GM18861 (cell line): Measurements from ENCODE around the gene TMBIM6.
"Not testable (repeated sequence)": the region's sequence is repeated elsewhere in the genome, so short reads cannot be mapped to it uniquely, and the experiment has no call there.

Experiments used
- ATAC-seq: cut with Tn5 transposase; IDR thresholded peaks from one replicate; pipeline ENCODE4 v1.9.1; 2021; ENCODE audit not compliant: unreplicated experiment

Gene TMBIM6

GRCh38 chr12:49740930-49741881, at the start of gene TMBIM6:
Gene TMBIM6, plus strand, starts transcription at chr12:49741557. Its CDS starts 10,937 bp downstream, at chr12:49752494.
- ATAC-seq = peak; percentile 92

DNA sequence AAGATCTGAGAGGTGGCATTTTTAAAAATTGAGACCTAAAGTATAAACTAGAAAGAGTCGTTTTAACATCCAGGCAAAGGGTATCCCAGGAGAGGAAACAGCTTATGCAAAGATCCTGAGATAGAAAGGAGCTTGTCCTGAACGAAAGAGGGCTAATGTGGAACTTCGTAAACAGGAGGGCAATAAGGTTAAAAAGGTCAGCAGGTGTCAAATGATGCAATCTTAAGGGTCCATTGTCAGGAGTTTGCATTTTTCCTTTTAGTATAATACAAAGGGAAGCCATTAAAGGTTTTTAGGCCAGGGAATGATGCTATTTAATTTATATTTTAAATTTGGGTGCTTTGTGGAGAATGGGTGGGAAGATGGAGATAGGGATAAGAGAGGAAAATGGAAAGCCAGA, 48.5 kb upstream of the TMBIM6 start:
- no peak for ATAC-seq

GRCh38 chr12:49693931-49694444, 47.4 kb upstream of the TMBIM6 start:
- no peak for ATAC-seq

DNA sequence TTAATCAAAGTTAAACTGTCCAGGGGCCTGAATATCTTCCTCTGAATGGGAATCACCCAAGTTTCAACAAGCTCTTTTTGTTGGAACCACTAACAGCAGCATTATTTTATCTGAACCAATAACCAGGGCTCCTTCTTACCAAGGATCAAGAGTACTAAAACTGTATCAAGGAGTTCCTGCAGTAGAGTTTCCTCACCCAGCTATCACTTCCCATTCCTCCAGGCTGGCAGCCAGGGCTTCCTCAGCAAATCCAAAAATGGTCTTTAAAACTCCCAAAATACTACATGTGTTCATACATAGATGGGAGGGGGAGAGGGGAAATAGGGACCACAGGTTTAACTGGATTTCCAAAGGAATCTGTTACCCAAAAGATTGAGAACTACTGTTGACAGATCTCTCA, 44.6 kb upstream of the TMBIM6 start:
- ATAC-seq = no peak

GRCh38 chr12:49697808-49698207, 43.5 kb upstream of the TMBIM6 start:
- ATAC-seq = no peak

GRCh38 chr12:49698619-49699545, 42.5 kb upstream of the TMBIM6 start:
- peak; percentile 65 for ATAC-seq

DNA sequence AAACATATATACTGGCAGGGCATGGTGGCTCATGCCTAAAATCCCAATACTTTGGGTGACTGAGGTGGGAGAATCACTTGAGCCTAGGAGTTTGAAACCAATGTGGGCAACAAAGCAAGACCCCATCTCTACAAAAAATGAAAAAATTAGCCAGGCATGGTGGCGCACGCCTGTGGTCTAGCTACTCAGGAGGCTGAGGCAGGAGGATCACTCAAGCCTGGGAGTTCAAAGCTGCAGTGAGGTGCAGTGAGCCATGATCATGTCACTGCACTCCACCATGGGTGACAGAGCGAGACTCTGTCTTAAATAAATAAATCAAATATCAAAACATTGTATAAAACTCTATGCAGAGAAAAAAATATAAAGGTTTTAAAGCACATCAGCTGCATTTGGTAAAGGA, 39.3 kb upstream of the TMBIM6 start:
- ATAC-seq = no peak

DNA sequence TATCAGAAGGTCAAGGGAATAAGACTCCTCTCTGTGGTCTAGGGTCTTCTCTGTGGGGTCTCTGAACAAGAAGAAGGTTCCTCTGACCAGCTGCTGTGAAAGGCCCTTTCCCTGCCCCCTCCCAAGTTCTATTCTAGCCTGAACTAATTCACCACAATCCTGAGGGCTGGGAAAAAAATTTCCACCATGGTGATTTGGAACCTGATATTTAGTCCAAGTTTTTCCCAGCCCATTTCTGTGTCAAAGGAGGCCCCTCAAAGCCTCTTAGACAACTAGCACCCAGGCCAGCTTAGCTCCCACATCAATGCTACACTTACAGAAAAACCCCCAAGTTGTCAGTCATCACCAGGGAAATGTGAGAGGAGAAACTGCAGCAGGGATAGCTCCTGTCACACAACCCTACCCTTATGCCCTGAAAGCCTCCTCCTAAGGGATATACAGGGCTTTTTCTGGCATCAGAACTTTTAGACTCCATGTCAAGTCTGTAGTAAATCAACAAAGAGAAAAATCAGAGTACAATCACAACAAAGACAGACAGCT, 38.6 kb upstream of the TMBIM6 start:
- ATAC-seq = no peak

- ATAC-seq = no peak
Measured at GRCh38 chr12:49703647-49704137, 37.7 kb upstream of the TMBIM6 start.

DNA sequence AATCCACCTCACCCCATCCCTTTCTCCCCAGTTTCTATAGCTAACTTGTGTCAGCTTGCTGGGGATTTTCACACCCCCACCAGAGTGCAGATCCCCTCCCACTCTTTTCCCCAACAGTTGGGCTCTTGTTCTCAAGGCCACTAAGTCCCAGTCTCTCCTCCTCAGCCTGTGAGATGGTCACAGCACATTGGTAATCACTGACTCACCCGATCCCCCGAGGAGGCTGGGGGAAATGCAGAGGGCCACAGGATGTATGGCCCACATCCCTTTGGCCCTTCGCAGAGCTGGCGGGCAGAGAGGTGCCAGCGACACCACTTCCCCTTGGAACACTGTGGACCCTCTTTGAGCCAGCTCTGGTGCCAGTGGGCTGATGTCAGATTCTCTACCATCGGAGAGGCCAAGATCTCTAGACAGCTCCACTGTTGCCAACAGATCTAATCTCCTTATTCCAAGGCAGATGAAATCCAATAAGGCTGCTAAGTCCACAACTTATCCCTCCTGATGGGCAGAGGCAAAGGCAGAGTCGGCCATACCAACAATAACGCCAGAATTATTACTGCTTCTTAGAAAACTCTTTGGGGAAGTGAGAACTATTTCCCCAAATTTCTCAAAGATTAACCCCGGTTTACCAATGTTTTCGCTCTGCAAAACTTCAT, 35.8 kb upstream of the TMBIM6 start:
- ATAC-seq = no peak

GRCh38 chr12:49706351-49707127, 34.8 kb upstream of the TMBIM6 start:
- no peak for ATAC-seq

DNA sequence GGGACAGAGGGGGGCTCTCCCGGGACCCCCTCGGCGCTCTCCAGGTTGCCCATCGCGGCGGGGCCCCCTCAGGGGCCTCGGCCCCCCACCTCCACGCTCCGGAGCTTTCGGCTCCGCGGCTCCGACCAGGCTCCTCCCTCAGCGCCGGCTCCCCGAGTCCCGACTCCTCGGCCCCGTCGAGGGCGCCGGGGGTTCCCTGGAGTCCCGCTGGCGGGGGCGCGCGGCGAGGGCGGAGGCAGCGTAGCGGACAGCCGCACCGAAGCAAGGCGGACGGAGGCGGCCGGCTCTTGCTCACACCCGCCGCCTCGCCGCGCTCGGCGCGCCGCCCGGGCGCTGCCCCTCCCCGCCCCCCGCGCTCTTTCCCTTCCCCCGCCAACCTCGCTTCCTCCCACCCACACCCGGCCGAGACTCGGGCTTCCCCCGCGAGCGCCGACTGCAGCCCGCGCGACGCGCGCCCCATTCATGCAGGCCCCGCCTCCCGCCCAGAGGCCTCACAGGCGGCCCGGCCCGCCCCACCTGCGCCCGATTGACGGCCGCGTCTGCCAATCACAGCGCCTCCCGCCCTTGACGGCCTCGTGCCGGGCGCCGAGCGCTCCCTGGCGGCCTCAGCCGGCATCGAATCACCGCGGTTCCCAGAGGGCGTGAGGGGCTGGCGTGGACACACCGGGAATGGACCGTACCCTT, 34.1 kb upstream of the TMBIM6 start, which contains the start of gene FMNL3:
FMNL3 (minus strand) TSS at position 278 of the 684 bp plus-strand sequence; CDS start at position 53, 225 bp downstream.
- ATAC-seq = peak; percentile 65

GRCh38 chr12:49707812-49708147, 33.6 kb upstream of the TMBIM6 start:
- no peak for ATAC-seq

GRCh38 chr12:49708851-49709250, 32.5 kb upstream of the TMBIM6 start:
- ATAC-seq = no peak

DNA sequence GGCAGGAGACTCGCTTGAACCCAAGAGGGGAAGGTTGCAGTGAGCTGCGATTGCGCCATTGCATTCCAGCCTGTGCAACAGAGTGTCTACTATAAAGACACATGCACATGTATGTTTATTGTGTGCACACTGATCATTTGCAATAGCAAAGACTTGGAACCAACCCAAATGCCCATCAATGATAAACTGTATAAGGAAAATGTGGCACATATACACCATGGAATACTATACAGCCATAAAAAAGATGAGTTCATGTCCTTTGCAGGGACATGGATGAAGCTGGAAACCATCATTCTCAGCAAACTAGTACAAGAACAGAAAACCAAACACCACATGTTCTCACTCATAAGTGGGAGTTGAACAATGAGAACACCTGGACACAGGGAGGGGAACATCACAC, 27.4 kb upstream of the TMBIM6 start:
- ATAC-seq = not testable (repeated sequence)

GRCh38 chr12:49716553-49716952, 24.8 kb upstream of the TMBIM6 start:
- peak; percentile 62 for ATAC-seq

GRCh38 chr12:49717800-49718199, 23.6 kb upstream of the TMBIM6 start:
- not testable (repeated sequence) for ATAC-seq

- ATAC-seq = no peak
Measured at GRCh38 chr12:49720214-49720613, 21.1 kb upstream of the TMBIM6 start.

DNA sequence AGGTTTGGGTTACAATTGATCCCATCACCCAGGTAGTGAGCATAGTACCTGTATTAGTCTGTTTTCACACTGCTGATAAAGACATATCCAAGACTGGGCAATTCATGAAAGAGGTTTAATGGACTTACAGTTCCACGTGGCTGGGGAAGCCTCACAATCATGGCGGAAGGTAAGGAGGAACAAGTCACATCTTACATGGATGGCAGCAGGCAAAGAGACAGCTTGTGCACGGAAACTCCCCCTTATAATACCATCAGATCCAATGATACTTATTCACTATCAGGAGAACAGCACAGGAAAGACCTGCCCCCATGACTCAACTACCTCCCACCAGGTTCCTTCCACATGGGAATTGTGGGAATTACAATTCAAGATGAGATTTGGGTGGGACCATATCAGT, 20.0 kb upstream of the TMBIM6 start:
- ATAC-seq = not testable (repeated sequence)
